GM12892 (cell line): ENCODE results near the gene DSN1.
"Not testable (repeated sequence)": the region's sequence is repeated elsewhere in the genome, so short reads cannot be mapped to it uniquely, and the experiment has no call there.

Experiments
- DNase-seq: peaks from one replicate; pipeline ENCODE4 v3.0.0; 2011; ENCODE audit not compliant: insufficient read length
- FAIRE-seq: peaks from 2 replicates; lab custom pipeline; 2011; peaks lifted over from hg19 to GRCh38; lab: Jason Lieb, UNC
- POLR2A ChIP-seq: IDR thresholded peaks from 2 replicates; pipeline ENCODE4 v1.6.1; 2011; ENCODE audit warnings: low read depth, low read length, control low read depth
- POLR2AphosphoS5 ChIP-seq: IDR thresholded peaks from 2 replicates; pipeline ENCODE4 v1.6.1; 2011; ENCODE audit warnings: low read depth, low read length, control low read depth
- TAF1 ChIP-seq: IDR thresholded peaks from 2 replicates; pipeline ENCODE4 v1.6.1; 2011; ENCODE audit warnings: low read depth, mild to moderate bottlenecking, control low read depth, low read length, borderline replicate concordance

DSN1 gene

GRCh38 chr20:36808317-36809257, 35.0 kb upstream of the DSN1 start:
- FAIRE-seq (no peak), DNase-seq (peak; percentile 74)
- no peak for TF ChIP-seq POLR2AphosphoS5
- no peak for TF ChIP-seq TAF1
- TF ChIP-seq POLR2A: no peak

GRCh38 chr20:36806049-36806448, 32.5 kb upstream of the DSN1 start:
- DNase-seq: no peak
- FAIRE-seq: no peak
- no peak for TF ChIP-seq POLR2A
- TF ChIP-seq TAF1: no peak
- TF ChIP-seq POLR2AphosphoS5: no peak

GRCh38 chr20:36805396-36805795, 31.8 kb upstream of the DSN1 start:
- no peak for FAIRE-seq

GRCh38 chr20:36804425-36804824, 30.9 kb upstream of the DSN1 start:
- no peak for DNase-seq
- TF ChIP-seq TAF1 (no peak), POLR2A (no peak), POLR2AphosphoS5 (no peak)
- FAIRE-seq: no peak

More at GRCh38 chr20:36805396-36805795, 31.8 kb upstream of the DSN1 start:
- TF ChIP-seq POLR2A (no peak), TAF1 (no peak), POLR2AphosphoS5 (no peak)
- no peak for DNase-seq

GRCh38 chr20:36802326-36803222, 29.0 kb upstream of the DSN1 start:
- no peak for TF ChIP-seq POLR2A
- TF ChIP-seq TAF1: no peak
- TF ChIP-seq POLR2AphosphoS5: no peak
- DNase-seq: no peak
- FAIRE-seq: no peak

- DNase-seq (no peak), FAIRE-seq (no peak)
- TF ChIP-seq TAF1 (no peak), POLR2A (no peak), POLR2AphosphoS5 (no peak)
Observed at GRCh38 chr20:36800410-36800809, 26.8 kb upstream of the DSN1 start.

- not testable (repeated sequence) for DNase-seq, FAIRE-seq
Observed at GRCh38 chr20:36799313-36799712, 25.8 kb upstream of the DSN1 start.

GRCh38 chr20:36796875-36797274, 23.3 kb upstream of the DSN1 start:
- FAIRE-seq (no peak), DNase-seq (no peak)
- no peak for TF ChIP-seq TAF1
- TF ChIP-seq POLR2AphosphoS5: no peak
- TF ChIP-seq POLR2A: no peak

GRCh38 chr20:36796117-36796516, 22.6 kb upstream of the DSN1 start:
- TF ChIP-seq POLR2AphosphoS5: no peak
- TF ChIP-seq POLR2A: no peak
- TF ChIP-seq TAF1: no peak
- DNase-seq (no peak), FAIRE-seq (no peak)

- no peak for FAIRE-seq
- TF ChIP-seq POLR2A: no peak
- no peak for TF ChIP-seq POLR2AphosphoS5
- no peak for TF ChIP-seq TAF1
- no peak for DNase-seq
Observed at GRCh38 chr20:36795691-36796090, 22.1 kb upstream of the DSN1 start.

GRCh38 chr20:36794116-36794474, 20.5 kb upstream of the DSN1 start:
- FAIRE-seq: no peak
- no peak for DNase-seq
- TF ChIP-seq TAF1 (no peak), POLR2AphosphoS5 (no peak), POLR2A (no peak)
